ENCODE data around the gene DNASE2.

DNASE2 gene

GRCh38 chr19:12872255-12872654 is 9.0 kb downstream of the DNASE2 start:
- no peak overlapping the region for H3K9ac ChIP-seq (ENCODE audit: low read length)
- no peaks in the 10 kb centered on the region for H3K9me2 ChIP-seq (replicated peaks; ENCODE audit: insufficient read depth, low read length)
- no peak for DNase-seq
- H3K9me3 ChIP-seq (replicated peaks; ENCODE audit: insufficient read depth, low read length): no peaks in the 10 kb centered on the region
- H3K27me3 ChIP-seq (replicated peaks; ENCODE audit: insufficient read depth, low read length): no peaks in the 10 kb centered on the region
- no peak overlapping the region for H2AFZ ChIP-seq (ENCODE audit: low read length)
- no peaks in the 10 kb centered on the region for H3K36me3 ChIP-seq (replicated peaks; ENCODE audit: insufficient read depth, low read length)
- no peaks in the 10 kb centered on the region for H3F3A ChIP-seq (ENCODE audit: insufficient read depth, low read length)
- no peak overlapping the region for H3K27ac ChIP-seq (ENCODE audit: low read length)
- no peaks in the 10 kb centered on the region for H3K4me1 ChIP-seq (ENCODE audit: low read length)
- H3K4me3 ChIP-seq (ENCODE audit: low read length): no peak overlapping the region
- no peaks in the 10 kb centered on the region for H3K79me2 ChIP-seq (ENCODE audit: low read length)
- H4K20me1 ChIP-seq (ENCODE audit: insufficient read depth, low read length): no peaks in the 10 kb centered on the region
- TF ChIP-seq EZH2 (optimal IDR thresholded peaks at IDR 0.05; ENCODE audit: low read depth, low read length): no peak
- no peak for TF ChIP-seq CTCF (IDR thresholded peaks at IDR 0.05; ENCODE audit: low read length)
- no peak for TF ChIP-seq EZH2phosphoT487 (IDR thresholded peaks at IDR 0.05; ENCODE audit: low read length)
- H3K4me2 ChIP-seq (ENCODE audit: low read depth, low read length): no peak overlapping the region

GRCh38 chr19:12871681-12872080 is 9.6 kb downstream of the DNASE2 start:
- no peak for DNase-seq
- Histone ChIP-seq H3K9me3 (replicated peaks; ENCODE audit: insufficient read depth, low read length) (no peaks in the 10 kb centered on the region), H3K9ac (ENCODE audit: low read length) (no peak overlapping the region), H3K36me3 (replicated peaks; ENCODE audit: insufficient read depth, low read length) (no peaks in the 10 kb centered on the region), H3K4me3 (ENCODE audit: low read length) (no peak overlapping the region), H3K27me3 (replicated peaks; ENCODE audit: insufficient read depth, low read length) (no peaks in the 10 kb centered on the region), H4K20me1 (ENCODE audit: insufficient read depth, low read length) (no peaks in the 10 kb centered on the region), H3K27ac (ENCODE audit: low read length) (no peak overlapping the region), H3K4me1 (ENCODE audit: low read length) (no peaks in the 10 kb centered on the region), H3K9me2 (replicated peaks; ENCODE audit: insufficient read depth, low read length) (no peaks in the 10 kb centered on the region), H2AFZ (ENCODE audit: low read length) (no peak overlapping the region), H3K79me2 (ENCODE audit: low read length) (no peaks in the 10 kb centered on the region), H3F3A (ENCODE audit: insufficient read depth, low read length) (no peaks in the 10 kb centered on the region), H3K4me2 (ENCODE audit: low read depth, low read length) (no peak overlapping the region)
- no peak for TF ChIP-seq CTCF (IDR thresholded peaks at IDR 0.05; ENCODE audit: low read length)
- TF ChIP-seq EZH2phosphoT487 (IDR thresholded peaks at IDR 0.05; ENCODE audit: low read length): no peak
- no peak for TF ChIP-seq EZH2 (optimal IDR thresholded peaks at IDR 0.05; ENCODE audit: low read depth, low read length)

GRCh38 chr19:12868540-12869112 is 12.6 kb downstream of the DNASE2 start:
- H3K79me2 ChIP-seq (ENCODE audit: low read length): no peaks in the 10 kb centered on the region
- H3K9ac ChIP-seq (ENCODE audit: low read length): no peak overlapping the region
- H3K9me3 ChIP-seq (replicated peaks; ENCODE audit: insufficient read depth, low read length): no peaks in the 10 kb centered on the region
- H3K9me2 ChIP-seq (replicated peaks; ENCODE audit: insufficient read depth, low read length): no peaks in the 10 kb centered on the region
- peaks cover 15% of the 10 kb centered on the region for H3K27me3 ChIP-seq (replicated peaks; ENCODE audit: insufficient read depth, low read length)
- no peak for TF ChIP-seq CTCF (IDR thresholded peaks at IDR 0.05; ENCODE audit: low read length)
- TF ChIP-seq EZH2 (optimal IDR thresholded peaks at IDR 0.05; ENCODE audit: low read depth, low read length): no peak
- TF ChIP-seq EZH2phosphoT487 (IDR thresholded peaks at IDR 0.05; ENCODE audit: low read length): no peak
- no peaks in the 10 kb centered on the region for H3K36me3 ChIP-seq (replicated peaks; ENCODE audit: insufficient read depth, low read length)
- no peak overlapping the region for H2AFZ ChIP-seq (ENCODE audit: low read length)
- no peak for DNase-seq
- no peaks in the 10 kb centered on the region for H3K4me1 ChIP-seq (ENCODE audit: low read length)
- no peak overlapping the region for H3K27ac ChIP-seq (ENCODE audit: low read length)
- H3F3A ChIP-seq (ENCODE audit: insufficient read depth, low read length): no peaks in the 10 kb centered on the region
- H3K4me3 ChIP-seq (ENCODE audit: low read length): no peak overlapping the region
- H3K4me2 ChIP-seq (ENCODE audit: low read depth, low read length): no peak overlapping the region
- no peaks in the 10 kb centered on the region for H4K20me1 ChIP-seq (ENCODE audit: insufficient read depth, low read length)
